OCI-LY7 (cell line): ENCODE measurements around the gene MYRIP. TPM values are rescaled to one million over a fixed set of nuclear protein-coding genes. Genes with fewer than 3 reads are reported as not detected.

Source experiments
- BruUV-seq: library from RNA; stranded (reverse); fragments of 400-500 nt; replicated peaks from 2 replicates; lab custom pipeline; 2021; lab: Mats Ljungman, UMichigan
- CTCF ChIA-PET: fragments of 300-600 bp; sonication (Branson Sonifier 250); formaldehyde crosslinking; loops from one replicate; lab custom pipeline; 2022; ENCODE audit warnings: antibody characterized with exemption; ENCODE audit not compliant: unreplicated experiment; lab: Charles Lee
- POLR2A ChIA-PET: fragments of 300-600 bp; sonication (Branson Sonifier 250); formaldehyde crosslinking; loops from one replicate; lab custom pipeline; 2022; ENCODE audit warnings: antibody characterized with exemption; lab: Charles Lee
- DNase-seq: peaks from one replicate; pipeline ENCODE4 v3.0.0-alpha.2; 2015; ENCODE audit warnings: low spot score
- H2AFZ ChIP-seq: fragments of 200-600 bp; sonication (generic), shearing (Covaris generic); 2 replicates; pipeline ENCODE4 v1.6.1; 2014; ENCODE audit warnings: mild to moderate bottlenecking, antibody characterized with exemption, low read length, moderate library complexity
- H3K27ac ChIP-seq: fragments of 200-600 bp; sonication (generic); 2 replicates; pipeline ENCODE4 v1.5.1; 2014; ENCODE audit warnings: mixed run types, low read depth, mild to moderate bottlenecking, moderate library complexity, low read length, inconsistent platforms; ENCODE audit not compliant: poor library complexity, severe bottlenecking
- H3K36me3 ChIP-seq: fragments of 200-600 bp; sonication (generic); 2 replicates; pipeline ENCODE4 v1.6.1; 2014; ENCODE audit warnings: mild to moderate bottlenecking, antibody characterized with exemption, low read length, moderate library complexity, mixed read lengths; ENCODE audit not compliant: insufficient read depth
- H3K4me1 ChIP-seq: fragments of 200-600 bp; sonication (generic); 2 replicates; pipeline ENCODE4 v1.5.1; 2014; ENCODE audit warnings: mild to moderate bottlenecking, low read length; ENCODE audit not compliant: insufficient read depth, poor library complexity, severe bottlenecking
- H3K4me2 ChIP-seq: fragments of 200-600 bp; sonication (generic); 2 replicates; pipeline ENCODE4 v1.6.1; 2014; ENCODE audit warnings: mild to moderate bottlenecking, low read length
- H3K4me3 ChIP-seq: fragments of 200-600 bp; sonication (generic); 2 replicates; pipeline ENCODE4 v1.5.1; 2014; ENCODE audit warnings: mild to moderate bottlenecking, low read depth, low read length; ENCODE audit not compliant: poor library complexity, severe bottlenecking
- H3K79me2 ChIP-seq: fragments of 200-600 bp; sonication (generic); 2 replicates; pipeline ENCODE4 v1.6.1; 2016; ENCODE audit warnings: low read depth, mild to moderate bottlenecking, low read length, moderate library complexity, mixed read lengths; ENCODE audit not compliant: insufficient read depth
- H3K9me2 ChIP-seq: fragments of 200-600 bp; sonication (generic); 2 replicates; pipeline ENCODE4 v1.6.1; 2016; ENCODE audit warnings: mild to moderate bottlenecking, low read length, mixed read lengths; ENCODE audit not compliant: insufficient read depth
- H3K9me3 ChIP-seq: fragments of 200-600 bp; sonication (generic); 2 replicates; pipeline ENCODE4 v1.6.1; 2014; ENCODE audit warnings: mild to moderate bottlenecking, mixed run types, low read length, mixed read lengths
- H4K20me1 ChIP-seq: fragments of 200-600 bp; sonication (generic); 2 replicates; pipeline ENCODE4 v1.6.1; 2014; ENCODE audit warnings: mild to moderate bottlenecking, antibody characterized with exemption, low read length, moderate library complexity, mixed read lengths; ENCODE audit not compliant: insufficient read depth
- EZH2phosphoT487 ChIP-seq: fragments of 200-600 bp; sonication (generic); IDR thresholded peaks from 2 replicates; pipeline ENCODE4 v1.6.1; 2018; ENCODE audit warnings: low read depth, borderline replicate concordance, mild to moderate bottlenecking, mixed run types, antibody characterized with exemption, low read length, moderate library complexity, mixed read lengths
- intact Hi-C: fragments of 100-400 bp; cut with micrococcal nuclease; formaldehyde crosslinking; loops from one replicate; pipeline ENCODE4 v1.10.0; 2022; ENCODE audit not compliant: unreplicated experiment
- total RNA-seq, 2 experiments: library from RNA; depleted of rRNA in 1 of 2; stranded (reverse); fragments of >200 nt in 1 of 2; shearing (Covaris generic) in 1 of 2; gene quantifications; 2 replicates each; pipeline ENCODE4 v1.2.3, GENCODE V29; 2014 to 2022
- TF ChIP-seq, protein P1 (sequence below): fragments of 200-600 bp; sonication (generic); conservative IDR thresholded peaks from 2 replicates; pipeline ENCODE4 v1.5.1; 2014; ENCODE audit warnings: mild to moderate bottlenecking, antibody characterized with exemption, low read length, moderate library complexity, mixed read lengths

MYRIP gene
- total RNA-seq, 2 experiments from 2014 or later, result not detected

DNA sequence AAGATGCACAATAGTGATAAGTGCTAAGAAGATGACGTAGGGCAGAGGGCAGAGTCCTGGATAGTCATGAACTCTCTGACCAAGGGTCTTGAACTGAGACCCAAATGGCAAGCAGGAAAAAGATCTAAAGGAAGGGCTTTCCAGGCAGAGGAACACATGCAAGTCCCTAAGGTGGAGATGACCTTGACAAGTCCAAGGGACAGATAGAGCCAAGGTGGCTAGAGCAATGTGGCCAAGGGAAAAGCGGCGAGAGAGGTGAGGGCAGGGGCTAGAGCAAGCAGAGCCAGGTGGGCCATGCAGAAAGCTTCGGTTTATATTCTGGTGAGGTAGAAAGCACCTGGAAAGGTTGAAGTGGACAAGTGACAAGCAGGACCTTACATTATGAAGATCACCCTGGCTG, 414.4 kb downstream of the MYRIP start:
- Histone ChIP-seq H3K9me3 (no peaks in the 10 kb centered on the region), H3K4me2 (no peak overlapping the region), H3K79me2 (no peaks in the 10 kb centered on the region), H3K27ac (no peak overlapping the region), H4K20me1 (no peaks in the 10 kb centered on the region), H3K4me1 (no peaks in the 10 kb centered on the region), H3K4me3 (no peak overlapping the region), H3K9me2 (no peaks in the 10 kb centered on the region), H3K36me3 (no peaks in the 10 kb centered on the region), H2AFZ (no peak overlapping the region)
- ChIA-PET CTCF (no interaction called here), POLR2A (interaction anchor here (0.6 kb wide), 1 partner anchor 1315 kb away, joined by 3 read pairs; no protein-coding TSS in a partner anchor)
- intact Hi-C loops, result no loop called here
- no peak for DNase-seq
- no peak for TF ChIP-seq EZH2phosphoT487
- TF ChIP-seq, protein P1, sequence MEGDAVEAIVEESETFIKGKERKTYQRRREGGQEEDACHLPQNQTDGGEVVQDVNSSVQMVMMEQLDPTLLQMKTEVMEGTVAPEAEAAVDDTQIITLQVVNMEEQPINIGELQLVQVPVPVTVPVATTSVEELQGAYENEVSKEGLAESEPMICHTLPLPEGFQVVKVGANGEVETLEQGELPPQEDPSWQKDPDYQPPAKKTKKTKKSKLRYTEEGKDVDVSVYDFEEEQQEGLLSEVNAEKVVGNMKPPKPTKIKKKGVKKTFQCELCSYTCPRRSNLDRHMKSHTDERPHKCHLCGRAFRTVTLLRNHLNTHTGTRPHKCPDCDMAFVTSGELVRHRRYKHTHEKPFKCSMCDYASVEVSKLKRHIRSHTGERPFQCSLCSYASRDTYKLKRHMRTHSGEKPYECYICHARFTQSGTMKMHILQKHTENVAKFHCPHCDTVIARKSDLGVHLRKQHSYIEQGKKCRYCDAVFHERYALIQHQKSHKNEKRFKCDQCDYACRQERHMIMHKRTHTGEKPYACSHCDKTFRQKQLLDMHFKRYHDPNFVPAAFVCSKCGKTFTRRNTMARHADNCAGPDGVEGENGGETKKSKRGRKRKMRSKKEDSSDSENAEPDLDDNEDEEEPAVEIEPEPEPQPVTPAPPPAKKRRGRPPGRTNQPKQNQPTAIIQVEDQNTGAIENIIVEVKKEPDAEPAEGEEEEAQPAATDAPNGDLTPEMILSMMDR, result no peak
- BruUV-seq, result no TSS peak

DNA sequence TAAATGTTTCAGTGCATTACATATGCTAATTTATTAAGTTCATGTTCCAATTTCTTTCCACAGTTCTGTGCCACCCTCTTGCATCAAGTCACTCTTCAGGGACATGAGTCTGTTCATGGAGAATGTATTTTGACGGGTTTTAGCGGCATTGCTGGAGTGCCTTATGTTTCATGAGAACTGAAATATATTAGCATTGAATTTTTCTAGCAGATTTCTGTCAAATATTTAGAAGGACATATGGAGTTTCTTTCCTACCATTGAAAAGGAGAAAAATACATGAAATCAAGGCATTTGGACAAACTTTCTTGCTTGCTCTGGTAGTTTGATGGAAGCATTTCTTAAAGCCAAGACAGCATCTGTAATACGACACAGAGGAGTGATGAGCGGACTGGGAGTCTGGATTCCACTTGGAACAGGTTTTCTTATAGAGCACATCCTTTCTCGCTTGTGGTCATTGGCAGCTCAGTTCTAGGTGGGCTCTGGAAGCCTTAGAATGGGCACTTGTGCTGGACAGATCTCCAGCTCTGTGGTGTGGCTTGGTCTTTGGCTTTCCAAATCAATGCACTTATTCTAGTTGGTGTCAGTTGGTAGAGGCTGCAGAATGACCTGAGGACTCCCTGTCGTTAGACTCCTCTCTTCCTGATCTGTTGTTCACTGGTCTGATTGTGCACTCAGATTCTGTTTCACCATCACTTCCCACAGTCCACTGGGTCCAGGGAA, 415.5 kb downstream of the MYRIP start:
- POLR2A ChIA-PET, result no interaction called here
- no peaks in the 10 kb centered on the region for H3K9me3 ChIP-seq
- no peaks in the 10 kb centered on the region for H4K20me1 ChIP-seq
- H3K4me1 ChIP-seq, result no peaks in the 10 kb centered on the region
- H3K36me3 ChIP-seq, result no peaks in the 10 kb centered on the region
- TF ChIP-seq, protein P1, result no peak
- TF ChIP-seq EZH2phosphoT487, result no peak
- H3K27ac ChIP-seq, result no peak overlapping the region
- no peak overlapping the region for H3K4me3 ChIP-seq
- no peak for DNase-seq
- intact Hi-C loops, result no loop called here
- no peaks in the 10 kb centered on the region for H3K79me2 ChIP-seq
- H3K9me2 ChIP-seq, result no peaks in the 10 kb centered on the region
- CTCF ChIA-PET, result no interaction called here
- H3K4me2 ChIP-seq, result no peak overlapping the region
- no peak overlapping the region for H2AFZ ChIP-seq
- BruUV-seq, result no TSS peak

DNA sequence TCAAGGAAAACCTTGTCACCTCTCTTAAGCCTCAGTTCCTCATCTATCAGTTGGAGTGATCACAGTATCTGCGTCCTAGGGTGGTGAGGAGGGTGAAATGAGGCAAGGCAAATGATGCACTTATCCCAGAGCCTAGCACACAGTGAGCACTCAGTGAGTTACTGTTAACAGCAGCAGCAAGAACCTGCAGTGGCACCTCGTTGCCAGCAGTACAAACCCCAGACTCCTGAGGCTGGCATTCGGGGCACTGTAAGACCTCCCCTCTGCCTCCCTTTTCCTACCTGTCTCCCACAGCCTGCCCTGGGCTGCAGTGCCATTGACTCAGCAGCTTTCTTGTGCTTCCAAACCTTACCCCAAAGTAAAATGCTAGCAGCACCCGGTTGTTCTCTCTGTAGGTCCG, 417.2 kb downstream of the MYRIP start:
- TF ChIP-seq, protein P1, result no peak
- TF ChIP-seq EZH2phosphoT487, result no peak
- H3K79me2 ChIP-seq, result no peaks in the 10 kb centered on the region
- intact Hi-C loops, result no loop called here
- no peaks in the 10 kb centered on the region for H3K9me3 ChIP-seq
- CTCF ChIA-PET, result no interaction called here
- no peaks in the 10 kb centered on the region for H3K36me3 ChIP-seq
- no peak overlapping the region for H2AFZ ChIP-seq
- no peak for DNase-seq
- H3K4me3 ChIP-seq, result no peak overlapping the region
- H3K4me2 ChIP-seq, result no peak overlapping the region
- H4K20me1 ChIP-seq, result no peaks in the 10 kb centered on the region
- POLR2A ChIA-PET, result no interaction called here
- BruUV-seq, result no TSS peak
- H3K4me1 ChIP-seq, result no peaks in the 10 kb centered on the region
- no peak overlapping the region for H3K27ac ChIP-seq
- H3K9me2 ChIP-seq, result no peaks in the 10 kb centered on the region
